Measurements from ENCODE around the gene UROC1. TPM values are rescaled to one million over a fixed set of nuclear protein-coding genes. Genes with fewer than 3 reads are reported as not detected.

The UROC1 gene
- total RNA-seq, 2 donors from 2014 or later, result 0.17 TPM; not detected in 1

DNA sequence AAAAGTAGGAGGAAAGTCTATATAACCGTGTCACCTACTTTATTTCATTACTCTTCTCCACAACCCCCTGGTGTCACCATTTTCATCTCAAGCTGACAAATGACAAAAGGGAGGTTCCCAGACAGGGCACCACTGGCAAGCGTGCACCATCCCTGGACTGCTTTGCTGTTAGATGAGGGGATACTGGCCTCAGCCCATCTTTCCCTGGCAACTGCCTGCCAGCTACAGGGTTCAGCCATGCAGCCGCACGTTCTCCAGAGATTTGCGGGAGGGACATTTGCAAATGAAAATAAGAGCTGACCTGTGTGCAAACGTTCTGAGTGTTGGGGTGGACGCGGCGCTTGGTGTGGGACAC, 660 bp downstream of the UROC1 start:
- DNase-seq (ENCODE audit: low spot score), result no peak
- no peak overlapping the region for H3K27ac ChIP-seq
- 86% methylated on average over 9 of the region's 9 CpGs for WGBS
- no peaks in the 10 kb centered on the region for H3K4me1 ChIP-seq (replicated peaks)
- TF ChIP-seq CTCF (IDR thresholded peaks at IDR 0.05) (no peak), POLR2AphosphoS5 (IDR thresholded peaks at IDR 0.05) (no peak), POLR2A (IDR thresholded peaks at IDR 0.05) (no peak)
- no peaks in the 10 kb centered on the region for H3K27me3 ChIP-seq (replicated peaks; ENCODE audit: insufficient read depth)
- H3K9me3 ChIP-seq, result no peaks in the 10 kb centered on the region
- H3K4me3 ChIP-seq, result no peak overlapping the region
- no peaks in the 10 kb centered on the region for H3K36me3 ChIP-seq
- intact Hi-C loops (cut with DNase I), result no loop called here

DNA sequence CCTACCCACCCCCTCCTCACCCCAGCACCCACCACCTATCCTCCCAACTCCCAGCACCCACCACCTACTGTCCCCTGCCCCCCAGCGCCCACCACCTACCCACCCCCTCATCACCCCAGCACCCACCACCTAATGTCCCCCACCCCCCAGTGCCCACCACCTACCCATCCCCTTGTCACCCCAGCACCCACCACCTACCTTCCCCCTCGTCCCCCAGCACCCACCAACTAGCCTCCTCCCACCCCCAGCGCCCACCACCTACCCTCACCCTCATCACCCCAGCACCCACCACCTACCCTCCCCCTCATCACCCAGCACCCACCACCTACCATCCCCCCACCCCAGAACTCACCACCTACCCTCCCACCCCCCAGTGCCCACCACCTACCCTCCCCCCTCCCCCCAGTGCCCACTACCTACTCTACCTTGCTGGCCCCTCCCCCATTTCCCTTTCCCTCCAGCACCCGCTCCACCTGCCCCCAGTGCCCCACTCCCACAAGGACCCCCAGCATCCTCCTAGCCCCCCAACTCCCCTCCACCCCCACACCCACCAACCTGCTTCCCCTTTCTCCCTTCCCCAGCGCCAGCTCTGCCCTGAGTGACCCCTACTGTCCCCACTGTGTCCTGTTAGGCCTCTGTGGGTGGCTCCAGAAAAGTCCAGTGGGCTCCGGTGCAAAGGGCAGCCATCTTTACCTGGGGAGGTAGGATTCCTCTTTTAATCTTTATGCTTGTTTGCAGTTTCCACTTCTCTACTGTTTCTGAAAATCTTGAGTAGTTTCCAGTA, 1.2 kb downstream of the UROC1 start:
- no peaks in the 10 kb centered on the region for H3K36me3 ChIP-seq
- no peaks in the 10 kb centered on the region for H3K9me3 ChIP-seq
- H3K27me3 ChIP-seq (replicated peaks; ENCODE audit: insufficient read depth), result no peaks in the 10 kb centered on the region
- H3K27ac ChIP-seq, result no peak overlapping the region
- WGBS, result 92% methylated on average over 3 of the region's 6 CpGs
- intact Hi-C loops (cut with DNase I), result no loop called here
- no peak for DNase-seq (ENCODE audit: low spot score)
- H3K4me1 ChIP-seq (replicated peaks), result no peaks in the 10 kb centered on the region
- TF ChIP-seq CTCF (IDR thresholded peaks at IDR 0.05), result no peak
- no peak for TF ChIP-seq POLR2A (IDR thresholded peaks at IDR 0.05)
- H3K4me3 ChIP-seq, result no peak overlapping the region

- intact Hi-C loops (cut with DNase I), result no loop called here
- Histone ChIP-seq H3K36me3 (no peaks in the 10 kb centered on the region), H3K27ac (no peak overlapping the region), H3K4me3 (no peak overlapping the region), H3K4me1 (replicated peaks) (no peaks in the 10 kb centered on the region), H3K27me3 (replicated peaks; ENCODE audit: insufficient read depth) (no peaks in the 10 kb centered on the region), H3K9me3 (no peaks in the 10 kb centered on the region)
- WGBS, result 86% methylated on average over 8 of the region's 8 CpGs
- DNase-seq (ENCODE audit: low spot score), result no peak
- no peak for TF ChIP-seq CTCF (IDR thresholded peaks at IDR 0.05)
- no peak for TF ChIP-seq POLR2AphosphoS5 (IDR thresholded peaks at IDR 0.05)
- TF ChIP-seq POLR2A (IDR thresholded peaks at IDR 0.05), result no peak
These were observed 2.4 kb downstream of the UROC1 start for GRCh38 chr3:126515066-126515706.

GRCh38 chr3:126514161-126514560, 3.4 kb downstream of the UROC1 start:
- H3K36me3 ChIP-seq, result no peaks in the 10 kb centered on the region
- H3K27ac ChIP-seq, result no peak overlapping the region
- TF ChIP-seq POLR2AphosphoS5 (IDR thresholded peaks at IDR 0.05) (no peak), CTCF (IDR thresholded peaks at IDR 0.05) (no peak), POLR2A (IDR thresholded peaks at IDR 0.05) (no peak)
- H3K9me3 ChIP-seq, result no peaks in the 10 kb centered on the region
- no peaks in the 10 kb centered on the region for H3K27me3 ChIP-seq (replicated peaks; ENCODE audit: insufficient read depth)
- H3K4me1 ChIP-seq (replicated peaks), result no peaks in the 10 kb centered on the region
- no peak for DNase-seq (ENCODE audit: low spot score)
- WGBS, result 87% methylated on average over 11 of the region's 11 CpGs
- H3K4me3 ChIP-seq, result no peak overlapping the region
- intact Hi-C loops (cut with DNase I), result no loop called here

All from prostate gland (tissue), 2 donors.